HG03565 (cell line): ENCODE results near the gene RNASEH1.

ENCODE experiments used
- ATAC-seq: cut with Tn5 transposase; IDR thresholded peaks from one replicate; pipeline ENCODE4 v1.9.1; 2021; ENCODE audit warnings: mild to moderate bottlenecking, moderate library complexity; ENCODE audit not compliant: unreplicated experiment

Gene RNASEH1, protein sequence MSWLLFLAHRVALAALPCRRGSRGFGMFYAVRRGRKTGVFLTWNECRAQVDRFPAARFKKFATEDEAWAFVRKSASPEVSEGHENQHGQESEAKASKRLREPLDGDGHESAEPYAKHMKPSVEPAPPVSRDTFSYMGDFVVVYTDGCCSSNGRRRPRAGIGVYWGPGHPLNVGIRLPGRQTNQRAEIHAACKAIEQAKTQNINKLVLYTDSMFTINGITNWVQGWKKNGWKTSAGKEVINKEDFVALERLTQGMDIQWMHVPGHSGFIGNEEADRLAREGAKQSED

DNA sequence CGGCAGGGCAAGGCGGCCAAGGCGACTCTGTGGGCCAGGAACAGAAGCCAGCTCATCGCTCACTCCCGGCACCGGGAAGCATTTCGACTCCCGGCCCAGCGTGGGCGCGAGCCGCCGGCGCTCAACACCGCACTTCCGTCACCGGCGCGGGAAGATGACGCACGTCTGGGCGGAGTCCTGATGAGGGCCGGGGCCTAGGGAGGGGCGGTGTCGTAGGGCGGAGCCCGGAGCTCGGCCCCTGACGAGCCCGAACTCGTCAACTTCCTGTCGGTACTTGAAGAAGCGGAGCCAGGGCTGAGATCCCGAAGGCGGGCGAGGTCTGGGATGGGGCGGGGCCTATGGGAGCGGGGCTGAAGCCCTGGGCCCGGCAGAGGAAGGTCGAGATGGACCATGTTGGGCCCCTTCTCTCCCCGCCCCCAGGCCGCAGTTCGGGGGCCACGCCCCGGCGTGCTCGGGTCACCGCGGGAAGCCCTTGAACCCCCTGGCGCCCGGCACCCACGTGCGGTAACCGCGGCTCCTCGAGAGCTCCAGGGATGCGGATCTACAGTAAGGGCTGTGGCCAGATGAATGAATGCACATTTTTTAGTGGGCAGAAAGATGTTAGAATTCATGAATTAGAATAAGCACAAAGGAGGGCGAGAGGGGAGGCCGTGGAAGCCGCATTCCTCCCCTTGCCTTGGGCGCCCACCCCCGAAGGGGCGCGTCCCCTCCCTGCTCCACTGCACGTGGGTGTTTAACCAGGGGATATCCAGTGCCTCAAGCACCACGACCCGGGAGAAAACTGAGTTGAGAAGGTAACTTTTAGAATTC is at the start of gene RNASEH1:
RNASEH1 (minus strand) TSS at position 129 of the 810 bp plus-strand sequence; CDS start at position 56, 73 bp downstream.
- peak; percentile 97 for ATAC-seq

DNA sequence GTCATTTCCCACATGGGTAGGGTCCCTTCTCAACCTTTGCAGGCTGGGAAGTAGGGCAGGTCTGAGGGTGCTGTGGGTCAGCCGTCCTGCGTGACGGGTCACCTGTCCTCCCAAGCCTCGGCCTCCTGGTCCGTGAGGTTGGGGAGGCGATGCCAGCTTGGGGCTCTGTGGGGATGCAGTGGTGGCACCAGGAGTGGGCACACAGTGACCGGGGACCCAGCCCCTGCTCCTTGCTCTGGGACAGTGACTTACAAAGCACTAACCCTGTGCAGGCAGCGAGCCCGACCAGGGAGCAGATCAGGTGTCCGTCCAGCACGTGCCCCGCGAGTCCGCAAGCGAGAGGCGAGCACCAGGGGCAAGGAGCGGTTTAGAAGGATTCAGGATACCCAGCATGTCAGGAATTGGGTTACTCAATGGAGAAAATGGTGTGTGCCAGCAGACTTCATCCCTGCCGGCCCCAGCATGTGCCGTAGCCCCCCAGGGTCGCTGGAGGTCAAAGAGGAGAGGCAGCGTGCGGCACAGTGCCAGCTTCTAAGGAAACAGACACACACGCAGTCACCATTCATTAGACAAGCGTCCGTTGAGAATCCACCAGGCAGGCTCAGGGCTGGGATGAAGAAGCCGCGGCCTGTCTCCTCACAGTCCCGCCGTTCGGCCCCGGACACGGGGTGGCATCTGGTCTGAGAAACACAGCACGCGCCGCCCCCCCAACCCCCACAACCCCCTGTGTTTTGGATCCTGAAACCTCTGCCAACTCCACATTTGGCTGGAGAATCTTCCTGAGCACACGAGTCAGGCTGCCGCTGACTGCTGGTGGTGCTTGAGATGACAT is 48.5 kb upstream of the RNASEH1 start:
- ATAC-seq: no peak

DNA sequence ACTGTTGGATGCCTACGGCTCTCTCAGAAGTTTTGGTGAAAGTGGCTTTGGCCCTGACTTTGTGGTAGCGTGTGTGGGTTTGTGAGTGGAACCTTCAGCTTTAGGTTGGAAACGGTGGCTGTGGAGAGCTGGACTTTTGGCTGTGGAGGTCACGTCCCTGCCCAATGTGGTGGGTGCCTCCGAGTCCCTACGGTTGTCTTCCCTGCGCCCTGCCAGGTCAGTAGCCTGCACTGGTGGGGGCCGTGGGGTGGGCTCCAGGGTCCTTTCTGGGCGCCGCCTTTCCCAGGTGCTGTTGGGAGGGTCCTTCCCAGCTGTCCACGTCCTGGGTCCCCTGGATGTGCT is 47.9 kb upstream of the RNASEH1 start:
- no peak for ATAC-seq

DNA sequence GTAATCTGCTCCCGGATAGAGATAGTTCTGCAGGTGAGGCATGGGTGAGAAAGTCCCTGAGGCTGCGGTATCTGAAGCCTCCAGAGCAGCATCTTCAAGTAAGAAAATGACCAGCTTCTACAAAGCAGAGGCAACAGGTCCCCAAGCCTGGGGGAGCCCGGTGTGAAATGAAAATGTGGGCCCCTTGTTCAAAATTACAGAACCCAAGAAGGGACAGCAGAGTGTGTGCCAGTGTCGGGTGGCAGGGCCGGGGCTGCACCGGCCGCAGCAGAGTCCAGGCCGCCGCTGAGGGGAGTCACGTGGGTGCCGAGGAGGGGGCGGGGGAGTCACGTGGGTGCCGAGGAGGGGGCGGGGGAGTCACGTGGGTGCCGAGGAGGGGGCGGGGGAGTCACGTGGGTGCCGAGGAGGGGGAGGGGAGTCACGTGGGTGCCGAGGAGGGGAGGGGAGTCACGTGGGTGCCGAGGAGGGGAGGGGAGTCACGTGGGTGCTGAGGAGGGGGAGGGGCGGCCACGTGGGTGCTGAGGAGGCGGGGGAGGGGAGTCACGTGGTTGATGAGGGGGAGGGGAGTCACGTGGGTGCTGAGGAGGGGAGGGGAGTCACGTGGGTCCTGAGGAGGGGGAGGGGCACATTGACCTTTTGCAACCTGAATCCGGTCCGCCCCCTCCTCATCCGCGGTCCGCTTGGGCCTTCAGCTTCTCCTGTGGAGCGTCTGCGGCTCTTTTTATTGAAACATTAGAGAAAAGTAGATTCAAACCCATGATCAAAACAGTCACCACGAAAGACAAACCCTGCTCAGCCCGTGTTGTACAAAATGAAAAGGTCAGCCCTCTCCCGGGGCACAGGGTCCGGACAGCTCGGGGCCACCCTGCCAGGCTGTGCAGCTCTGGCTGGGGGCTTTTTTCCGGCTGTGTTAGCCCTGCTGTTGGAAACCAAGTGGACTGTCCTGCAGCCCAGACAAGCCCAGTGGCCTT is 47.1 kb upstream of the RNASEH1 start:
- no peak for ATAC-seq

DNA sequence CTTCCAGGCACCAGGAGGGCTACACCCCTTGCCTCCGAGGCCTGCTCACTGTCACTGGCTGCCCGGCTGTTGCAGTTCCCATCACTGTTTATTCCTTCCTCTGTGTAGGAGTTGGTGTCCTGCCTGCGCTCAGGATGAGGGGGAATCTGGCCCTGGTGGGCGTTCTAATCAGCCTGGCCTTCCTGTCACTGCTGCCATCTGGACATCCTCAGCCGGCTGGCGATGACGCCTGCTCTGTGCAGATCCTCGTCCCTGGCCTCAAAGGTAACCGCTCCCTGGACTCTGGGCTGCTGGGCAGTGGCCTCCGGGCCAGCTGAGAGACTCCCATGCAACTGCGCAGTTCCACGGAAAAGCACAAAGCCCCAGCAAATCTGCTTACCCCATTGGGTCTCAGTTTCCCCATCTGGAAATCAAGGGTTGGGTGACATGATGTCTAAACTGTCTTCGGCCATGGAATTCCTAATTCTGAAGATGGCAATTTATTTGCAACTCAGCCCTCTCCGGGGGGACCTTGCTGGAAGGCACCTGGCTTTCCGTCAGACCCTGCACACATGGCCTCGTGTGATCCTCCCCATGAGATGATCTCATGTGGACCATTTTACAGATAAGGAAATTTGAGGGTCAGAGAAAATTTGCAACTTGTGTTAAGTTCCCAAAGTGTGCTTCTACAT is 46.2 kb upstream of the RNASEH1 start:
- no peak for ATAC-seq

DNA sequence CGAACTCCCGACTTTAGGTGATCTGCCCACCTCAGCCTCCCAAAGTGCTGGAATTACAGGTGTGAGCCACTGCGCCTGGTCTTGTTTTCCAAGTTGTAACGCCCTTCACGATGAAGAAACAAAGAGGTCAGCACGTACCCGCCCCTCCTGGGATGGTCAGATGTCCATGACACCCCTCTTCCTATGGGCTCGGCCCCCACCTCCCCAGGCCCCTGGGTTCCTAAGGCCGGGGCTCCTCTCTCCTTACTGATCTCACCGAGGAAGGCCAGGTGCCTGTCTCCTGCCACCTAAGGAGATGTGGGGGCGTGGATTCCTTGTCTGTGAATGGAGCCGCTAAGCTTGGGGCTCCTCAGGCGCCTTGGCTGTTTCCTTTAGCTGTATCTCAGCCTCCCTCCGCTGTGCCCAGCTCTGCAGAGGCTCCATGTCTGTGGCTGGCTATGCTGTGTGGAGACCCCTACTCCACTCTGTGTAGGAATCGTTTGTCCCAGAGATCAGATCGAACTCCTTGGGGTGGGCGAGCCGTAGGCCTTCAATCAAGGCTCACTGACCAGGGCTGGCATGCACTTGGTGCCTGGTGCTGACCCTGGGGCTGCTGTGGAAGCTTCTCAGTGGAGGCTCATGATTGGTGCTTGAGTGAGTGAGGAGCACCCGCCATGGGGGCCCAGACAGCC is 45.5 kb upstream of the RNASEH1 start:
- no peak for ATAC-seq

DNA sequence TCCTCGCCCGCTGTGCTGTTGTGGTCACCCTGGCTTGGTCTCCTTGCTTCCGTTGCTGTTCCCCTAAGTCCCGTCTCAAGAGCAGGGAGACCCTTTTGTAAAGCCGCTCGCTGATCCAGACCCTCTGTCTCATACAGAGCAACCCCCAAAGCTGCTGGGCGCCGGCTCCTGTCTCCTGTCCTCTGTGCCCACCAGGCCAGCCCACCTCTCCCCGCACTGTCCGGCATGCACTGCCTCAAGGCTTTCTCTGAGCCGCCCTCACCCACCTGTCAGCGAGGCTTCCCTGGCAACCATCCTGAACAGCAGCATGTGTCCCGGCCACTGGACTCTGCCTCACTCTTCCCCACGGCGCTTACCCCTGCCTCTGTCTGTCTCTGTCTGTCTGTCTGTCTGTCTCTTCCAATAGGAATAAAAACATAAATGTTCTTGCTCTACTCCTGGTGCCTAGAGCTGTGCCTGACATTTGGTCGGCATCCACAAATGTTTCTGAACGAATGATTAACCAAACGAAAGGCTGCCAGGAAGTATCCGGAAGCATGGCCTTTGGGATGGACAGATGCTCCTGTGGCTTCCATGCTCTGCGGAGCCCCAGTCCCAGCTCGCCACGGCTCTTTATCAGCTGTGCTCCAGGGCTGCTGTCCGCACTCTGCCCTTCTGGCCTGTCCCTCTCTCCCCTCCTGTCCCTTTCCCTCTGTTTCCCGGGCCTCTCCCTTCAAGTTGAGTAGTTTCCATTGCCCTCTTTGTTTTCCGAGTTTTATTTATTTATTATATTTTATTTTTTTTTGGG is 44.6 kb upstream of the RNASEH1 start:
- ATAC-seq: no peak

DNA sequence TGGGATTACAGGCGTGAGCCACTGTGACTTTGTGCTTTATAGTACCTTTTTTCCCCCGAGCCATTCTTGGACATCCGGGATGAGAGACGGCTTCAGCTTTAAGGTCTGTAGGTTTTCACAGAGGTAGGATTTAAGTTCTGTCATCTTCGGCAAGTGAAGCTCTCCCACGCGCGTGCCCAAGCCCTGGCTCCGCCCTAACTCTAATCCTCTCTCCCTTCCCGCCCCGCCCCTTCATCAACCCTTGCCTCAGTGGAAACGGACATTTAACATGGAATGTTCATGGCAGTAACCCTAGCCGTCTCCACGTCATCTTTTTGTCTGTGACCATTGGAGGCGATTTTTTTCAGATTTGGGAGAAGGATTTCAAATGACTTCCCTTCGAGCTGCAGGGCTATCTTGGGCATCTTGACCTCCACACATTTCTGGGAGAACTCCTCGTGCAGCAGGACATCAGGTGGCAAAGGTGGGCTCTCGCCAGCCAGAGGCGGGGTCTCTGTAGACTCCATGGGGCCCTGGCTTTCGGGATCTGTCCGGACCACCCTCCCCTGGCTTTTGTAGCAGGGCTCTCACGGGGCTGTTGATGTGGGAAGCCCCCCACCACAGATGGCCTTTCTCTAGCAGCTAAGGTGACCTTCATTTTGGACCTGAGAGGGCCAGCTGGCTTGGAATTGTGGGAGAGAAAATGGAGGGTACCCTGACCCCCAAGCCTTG is 43.6 kb upstream of the RNASEH1 start:
- no peak for ATAC-seq

DNA sequence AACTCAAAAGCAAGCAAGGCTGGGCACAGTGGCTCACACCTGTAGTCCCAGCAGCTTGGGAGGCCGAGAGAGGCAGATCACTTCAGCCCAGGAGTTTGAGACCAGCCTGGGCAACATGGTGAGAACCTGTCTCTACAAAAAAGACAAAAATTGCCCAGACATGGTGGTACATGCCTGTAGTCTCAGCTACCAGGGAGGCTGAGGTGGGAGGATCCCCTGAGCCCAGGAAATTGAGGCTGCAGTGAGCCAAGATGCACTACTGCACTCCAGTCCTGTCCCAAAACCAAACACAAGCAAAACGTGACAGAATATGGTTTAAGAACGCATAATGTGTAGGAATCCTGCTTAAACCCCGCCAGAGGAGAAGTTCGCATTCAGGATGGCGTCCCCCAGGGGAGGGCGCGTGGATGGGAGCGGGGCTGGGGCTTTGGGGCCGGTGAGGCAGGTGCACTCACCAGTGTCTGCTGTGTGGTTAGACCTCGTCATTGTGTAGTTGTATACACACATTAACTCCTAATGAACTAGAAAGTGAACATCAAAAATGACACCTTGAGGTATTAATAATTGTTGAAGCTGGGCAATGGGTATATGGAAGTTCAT is 42.2 kb upstream of the RNASEH1 start:
- no peak for ATAC-seq

DNA sequence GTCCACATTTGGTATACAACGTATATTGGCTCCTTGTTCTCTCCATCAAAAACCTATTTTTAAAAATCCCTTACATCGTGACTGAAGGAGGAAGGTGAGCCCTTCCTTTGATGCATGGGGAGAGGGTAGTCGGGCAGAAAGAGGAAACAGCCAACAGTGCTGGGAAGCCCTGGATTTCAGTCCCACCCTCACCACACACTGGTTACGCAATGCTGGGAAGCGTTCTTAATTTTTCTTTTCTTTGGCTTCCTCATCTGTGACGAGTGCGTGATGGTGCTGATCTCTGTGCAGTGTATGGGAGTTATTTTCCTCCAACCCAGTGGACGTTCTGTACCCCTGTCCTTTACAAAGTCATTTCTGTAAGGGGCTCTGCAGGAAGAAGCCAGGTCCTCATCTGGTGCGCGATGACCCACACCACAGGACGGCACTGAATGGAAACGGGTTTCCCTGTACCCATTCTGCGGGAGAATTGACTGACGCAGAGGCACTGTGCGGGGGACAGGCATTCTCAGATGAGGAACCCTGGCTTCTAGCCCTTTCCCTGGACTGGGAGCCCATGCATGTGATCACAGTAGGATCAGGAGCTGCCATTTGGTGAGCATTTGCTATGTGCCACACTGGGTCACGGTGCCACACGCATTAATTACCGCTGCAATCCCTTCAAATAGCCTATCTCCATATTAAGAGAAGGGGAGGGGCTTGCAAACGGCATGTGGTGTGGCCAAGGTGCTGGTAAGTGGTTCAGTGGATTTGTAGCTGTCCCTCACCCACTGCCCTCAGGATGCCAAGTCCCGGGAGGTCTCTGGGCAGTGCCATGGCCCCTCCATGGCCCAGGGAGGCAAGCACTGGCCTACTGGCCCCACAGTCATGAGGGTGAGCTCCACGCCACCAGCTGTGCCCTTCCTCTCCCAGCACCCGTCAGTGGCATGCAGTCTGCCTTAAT is 41.0 kb upstream of the RNASEH1 start:
- ATAC-seq: no peak

DNA sequence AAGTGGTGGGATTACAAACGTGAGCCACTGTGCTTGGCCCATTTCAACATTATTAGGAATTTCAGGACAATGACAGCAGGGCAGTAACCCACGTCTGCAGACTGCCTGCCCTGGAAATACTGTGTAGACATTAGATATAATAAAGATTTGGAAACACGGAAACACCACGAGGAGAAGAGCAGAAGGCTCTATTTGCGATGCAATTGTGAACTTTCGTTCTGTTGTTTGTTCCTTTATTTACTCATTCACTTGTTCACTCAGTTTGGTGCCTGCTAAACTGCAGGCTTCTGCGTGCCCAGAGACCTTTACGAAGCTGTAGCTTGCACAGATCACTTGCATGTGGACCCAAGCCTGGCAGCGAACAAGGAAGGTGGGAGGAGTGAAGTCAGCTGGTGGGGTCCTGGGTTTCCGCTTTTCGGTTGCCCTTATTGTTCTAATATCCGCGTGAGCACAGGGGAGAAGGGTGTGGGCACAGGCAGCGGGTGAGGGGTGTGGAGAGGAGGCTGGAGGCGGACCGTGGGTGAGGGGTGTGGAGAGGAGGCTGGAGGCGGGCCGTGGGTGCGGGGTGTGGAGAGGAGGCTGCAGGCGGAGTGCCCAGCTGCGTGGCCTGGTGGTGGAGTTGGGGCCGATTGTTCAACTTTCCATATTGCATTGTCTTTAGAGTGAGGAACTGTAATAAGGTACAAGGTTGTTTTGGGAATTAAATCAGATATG is 40.2 kb upstream of the RNASEH1 start:
- ATAC-seq: no peak

DNA sequence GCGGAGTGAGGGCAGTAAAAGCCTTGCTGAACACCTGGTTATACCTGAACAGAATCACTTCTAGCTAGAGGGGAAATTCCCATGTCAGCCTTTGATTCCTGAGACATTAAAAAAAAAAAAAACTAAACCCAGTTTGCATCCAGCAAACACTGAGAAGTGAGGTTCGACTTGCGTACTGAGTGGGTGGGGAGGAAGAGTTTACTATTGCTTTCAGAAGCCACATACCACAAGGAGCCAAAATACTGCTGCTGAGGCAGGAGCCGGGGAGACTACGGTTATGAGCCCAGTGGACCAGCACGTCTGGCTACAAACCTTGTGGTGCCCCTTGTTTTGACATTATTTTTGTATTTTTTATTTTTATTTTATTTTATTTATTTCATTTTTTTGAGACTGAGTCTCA is 39.4 kb upstream of the RNASEH1 start:
- ATAC-seq: peak; percentile 58

DNA sequence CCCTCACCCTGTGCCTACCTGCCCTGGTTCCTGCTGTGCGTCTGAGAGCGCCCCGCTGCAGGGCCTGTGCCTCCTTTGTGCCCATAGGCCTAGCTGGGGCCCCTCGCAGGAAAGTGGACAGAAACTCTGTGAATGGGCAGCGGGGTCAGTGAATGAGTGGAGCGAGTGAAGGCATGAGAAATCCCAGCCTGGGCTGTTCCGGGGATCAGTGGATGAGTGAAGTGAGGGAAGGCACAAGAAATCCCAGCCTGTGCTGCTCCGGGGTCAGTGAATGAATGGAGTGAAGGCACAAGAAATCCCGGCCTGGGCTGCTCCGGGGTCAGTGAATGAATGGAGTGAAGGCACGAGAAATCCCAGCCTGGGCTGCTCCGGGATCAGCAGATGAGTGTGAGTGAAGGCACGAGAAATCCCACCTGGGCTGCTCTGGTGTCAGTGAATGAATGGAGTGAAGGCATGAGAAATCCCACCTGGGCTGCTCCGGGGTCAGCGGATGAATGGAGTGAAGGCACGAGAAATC is 38.8 kb upstream of the RNASEH1 start:
- ATAC-seq: no peak

DNA sequence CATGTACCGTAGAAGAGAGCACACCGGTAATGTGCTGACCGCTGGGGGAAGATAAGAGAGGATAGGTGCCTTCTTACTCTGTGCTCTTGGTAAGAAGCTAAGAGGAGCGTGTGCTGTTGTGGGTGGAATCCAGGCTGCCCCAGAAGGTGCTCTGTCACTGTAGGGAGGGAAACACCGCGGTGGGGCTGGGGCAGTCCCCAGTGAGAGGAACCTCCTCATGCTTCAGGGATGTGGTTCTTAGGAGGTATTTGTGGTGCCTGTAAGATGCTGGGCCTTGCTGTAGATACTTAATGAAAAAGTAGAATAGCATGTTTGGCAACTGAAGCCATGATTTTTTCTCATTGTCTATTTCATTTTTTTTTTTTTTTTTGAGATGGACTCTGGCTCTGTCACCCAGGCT is 37.9 kb upstream of the RNASEH1 start:
- peak; percentile 80 for ATAC-seq

DNA sequence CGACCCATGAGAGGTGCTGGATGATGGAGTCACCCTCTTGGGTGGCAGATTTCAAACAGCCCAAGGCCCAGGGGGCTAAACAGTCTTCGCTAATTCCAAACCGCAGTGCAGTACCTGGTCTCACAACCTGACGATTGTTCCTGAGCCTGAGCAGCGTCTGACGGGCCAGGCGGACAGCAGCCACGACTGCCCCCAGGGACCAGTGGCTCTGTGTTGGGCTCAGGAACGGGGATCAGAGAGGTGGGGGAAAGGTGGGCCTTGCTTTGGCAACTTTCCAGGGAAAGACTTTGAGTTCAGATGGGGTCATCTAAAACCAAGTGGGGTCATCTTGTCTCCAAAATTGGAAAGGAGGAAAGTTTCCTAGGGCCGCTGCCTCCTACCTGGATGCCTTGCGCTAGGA is 37.3 kb upstream of the RNASEH1 start:
- ATAC-seq: no peak
